Stimulated activated CD8-positive, alpha-beta memory T cell treated with anti-CD3 and anti-CD28 coated beads, Interleukin-15, amount 100 ng/mL, for 1 hour (primary cell): ENCODE measurements around the gene PAXX.

Experiments
- DNase-seq: peaks from one replicate; pipeline ENCODE4 v3.0.0-alpha.2; 2020; ENCODE audit warnings: low read depth

PAXX gene

DNA sequence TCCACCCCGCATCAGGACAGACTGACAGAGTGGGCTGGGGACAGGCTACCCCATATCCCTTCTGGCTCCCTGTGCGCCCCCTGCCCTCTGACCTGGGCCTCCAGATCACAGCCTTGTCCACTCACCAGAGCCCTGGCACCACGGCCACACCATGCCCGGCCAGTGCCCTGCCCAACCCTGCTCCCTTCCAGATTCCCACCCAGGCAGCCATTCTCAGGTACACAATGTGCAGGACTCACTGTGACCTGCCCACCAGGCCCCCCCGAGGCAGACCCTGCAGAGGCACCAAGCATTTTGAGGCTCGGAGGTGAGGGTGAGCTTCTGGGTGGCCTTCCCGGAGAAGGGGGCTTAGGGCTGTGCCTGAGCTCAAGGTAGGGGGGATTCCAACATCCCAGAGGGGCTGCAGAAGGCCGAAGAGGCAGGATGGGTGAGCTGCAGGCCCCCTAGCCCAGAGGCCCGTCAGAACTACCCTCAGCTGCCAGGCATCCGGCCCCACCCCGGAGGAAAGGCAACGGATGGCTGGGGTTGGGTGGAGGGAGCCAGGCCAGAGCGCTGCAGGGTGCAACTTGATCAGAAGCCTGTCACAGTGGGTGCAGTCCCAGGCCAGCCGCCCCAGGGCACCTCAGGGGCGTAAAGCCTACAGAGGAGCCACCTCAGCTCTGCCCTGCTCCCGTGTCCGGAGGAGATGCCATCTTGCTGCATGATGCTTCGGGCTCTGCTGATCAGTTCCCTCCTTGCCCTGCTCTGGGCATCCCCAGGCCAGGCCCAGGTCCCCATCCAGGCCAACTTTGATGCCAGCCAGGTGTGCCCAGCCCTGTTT is 9.8 kb upstream of the PAXX start, which contains the start of gene LCNL1:
Gene LCNL1, plus strand, starts transcription at position 762 of the 820 bp plus-strand sequence. CDS start 594 bp downstream, outside the sequence.
- DNase-seq: no peak

DNA sequence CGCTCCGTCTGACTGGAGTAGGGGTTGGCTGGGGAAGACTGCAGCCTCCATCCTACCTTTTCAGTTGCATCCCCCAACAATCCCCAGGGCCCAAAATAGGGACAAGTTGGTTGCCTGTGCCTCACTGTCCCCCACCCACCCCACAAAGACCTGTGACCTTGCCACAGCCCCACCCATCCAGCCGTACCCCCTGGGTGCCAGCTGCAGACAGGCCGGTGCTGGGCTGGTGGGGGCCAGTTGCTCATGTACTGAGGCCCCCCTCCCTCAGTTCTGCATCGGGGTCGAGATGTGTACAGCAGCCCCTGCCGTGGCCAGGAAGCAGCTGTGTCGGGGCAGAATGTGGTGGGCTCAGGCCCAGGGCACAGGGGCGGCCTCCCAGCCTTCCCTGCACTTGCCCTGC is 9.1 kb upstream of the PAXX start:
- no peak for DNase-seq

DNA sequence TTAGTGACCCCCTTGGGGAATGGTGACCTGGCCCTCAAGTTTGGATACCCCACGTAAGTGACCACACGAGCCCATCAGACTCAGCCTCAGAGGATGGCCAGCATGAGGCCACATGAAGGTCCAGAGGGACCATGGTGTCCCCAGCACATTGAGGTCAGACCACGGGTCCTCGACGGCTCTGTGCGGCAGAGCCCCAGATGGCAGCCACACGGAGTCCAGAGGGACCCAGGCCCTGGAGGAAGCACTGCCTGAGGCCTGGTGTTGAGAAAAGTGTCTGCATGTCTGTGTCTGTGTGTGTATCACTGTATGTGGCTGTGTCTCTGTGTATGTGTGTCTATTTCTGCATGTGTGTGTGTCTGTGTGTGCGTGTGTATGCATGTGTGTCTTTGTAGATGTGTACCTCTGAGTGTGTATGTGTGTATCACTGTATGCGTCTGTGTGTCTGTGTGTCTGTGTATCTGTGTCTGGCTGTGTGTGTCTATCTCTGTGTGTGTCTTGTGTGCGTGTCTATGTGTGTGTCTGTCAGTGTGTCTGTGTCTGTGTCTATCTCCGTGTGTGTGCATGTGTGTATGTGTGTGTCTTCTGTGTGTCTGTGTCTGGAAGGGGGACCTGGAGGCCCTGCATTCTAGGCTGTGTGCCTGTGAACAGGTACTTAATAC is 8.4 kb upstream of the PAXX start:
- no peak for DNase-seq

DNA sequence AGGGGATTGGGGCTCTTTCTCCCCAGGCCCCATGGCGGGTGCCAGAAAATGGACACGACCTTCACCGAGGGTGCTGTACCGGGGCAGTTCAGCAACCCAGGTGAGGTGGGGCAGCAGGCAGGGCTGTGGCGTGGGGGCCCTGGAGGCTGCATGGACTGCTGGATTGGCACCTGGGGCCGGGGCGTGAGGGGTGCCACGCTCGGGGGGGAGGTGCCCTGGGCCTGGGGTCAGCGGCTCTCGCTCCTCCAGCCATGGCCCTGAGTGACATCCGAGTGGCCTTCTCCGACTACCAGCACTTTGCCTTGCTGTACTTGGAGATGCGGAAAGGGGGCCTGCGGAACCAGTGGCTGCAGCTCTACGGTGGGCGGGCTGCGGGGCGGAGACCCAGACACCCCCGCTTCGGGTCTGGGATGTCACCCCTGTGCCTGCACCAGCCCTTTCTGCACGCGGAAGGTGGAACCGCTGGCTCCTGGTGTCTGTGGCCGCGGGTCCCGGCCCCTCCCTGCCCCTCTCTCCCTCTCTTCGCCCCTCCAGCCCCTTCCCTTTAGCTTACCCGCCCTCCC is 7.7 kb upstream of the PAXX start:
- no peak for DNase-seq

DNA sequence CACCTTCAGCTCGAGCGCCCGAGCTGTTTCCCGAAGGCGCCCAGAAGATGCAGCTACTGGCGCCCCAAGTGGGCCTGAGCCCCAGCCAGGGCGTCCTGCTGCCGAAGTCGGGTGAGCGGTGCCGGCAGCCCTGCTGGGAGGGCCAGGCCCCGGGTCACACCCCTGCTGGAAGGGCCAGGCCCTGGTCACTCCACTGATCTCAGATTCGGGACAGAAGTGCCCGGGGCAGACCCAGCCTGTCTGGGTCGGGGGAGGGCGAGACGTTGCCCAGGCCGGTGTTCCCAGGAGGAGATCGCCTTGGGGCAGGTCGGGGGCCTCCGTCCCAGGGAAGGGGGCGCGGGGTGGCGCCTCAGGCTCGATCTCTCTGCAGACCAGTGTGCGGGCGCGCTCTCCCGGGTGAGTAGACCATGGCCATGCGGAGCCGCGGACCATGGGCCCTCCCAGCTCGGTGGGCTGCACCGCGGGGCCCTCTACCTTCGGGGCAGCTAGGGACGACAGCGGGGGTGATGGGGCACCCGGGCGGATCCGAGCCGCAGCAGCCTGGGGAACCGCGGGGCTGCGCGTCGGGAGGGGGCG is 7.1 kb upstream of the PAXX start:
- DNase-seq: no peak

DNA sequence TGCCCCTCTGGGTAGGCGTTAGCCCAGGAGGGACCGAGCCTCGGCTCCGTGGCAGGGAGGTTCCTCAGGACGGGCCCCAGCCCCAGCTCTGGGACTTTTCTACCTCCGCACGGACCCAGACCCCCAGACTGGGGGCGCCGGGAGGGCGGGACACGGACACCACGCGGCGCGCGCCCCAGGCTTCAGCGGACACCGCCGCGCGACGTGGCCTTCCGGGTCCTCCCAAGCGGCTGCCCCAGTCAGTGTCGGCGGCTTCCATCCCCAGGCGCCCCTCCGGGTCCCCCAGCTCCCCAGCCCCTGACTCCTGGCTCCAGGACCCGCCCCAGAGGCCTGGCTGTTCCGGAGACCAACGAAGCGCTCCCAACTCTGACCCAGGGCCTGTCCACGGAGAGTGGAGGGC is 6.4 kb upstream of the PAXX start:
- DNase-seq: no peak

DNA sequence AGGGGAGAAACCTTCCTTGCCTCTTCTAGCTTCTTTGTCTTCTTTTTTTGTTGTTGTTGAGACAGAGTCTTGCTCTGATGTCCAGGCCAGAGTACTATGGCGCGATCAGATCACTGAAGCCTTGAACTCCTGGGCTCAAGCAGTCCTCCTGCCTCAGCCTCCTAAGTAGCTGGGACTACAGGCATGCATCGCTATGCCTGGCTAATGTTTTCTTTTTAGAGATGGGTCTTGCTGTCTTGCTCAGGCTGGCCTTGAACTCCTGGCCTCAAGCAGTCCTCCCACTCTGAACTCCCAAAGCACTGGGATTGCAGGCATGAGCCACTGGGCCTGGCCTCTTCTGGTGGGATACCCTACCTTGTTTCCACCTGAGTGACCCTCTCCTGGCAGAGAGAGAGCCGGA is 3.4 kb upstream of the PAXX start:
- no peak for DNase-seq

DNA sequence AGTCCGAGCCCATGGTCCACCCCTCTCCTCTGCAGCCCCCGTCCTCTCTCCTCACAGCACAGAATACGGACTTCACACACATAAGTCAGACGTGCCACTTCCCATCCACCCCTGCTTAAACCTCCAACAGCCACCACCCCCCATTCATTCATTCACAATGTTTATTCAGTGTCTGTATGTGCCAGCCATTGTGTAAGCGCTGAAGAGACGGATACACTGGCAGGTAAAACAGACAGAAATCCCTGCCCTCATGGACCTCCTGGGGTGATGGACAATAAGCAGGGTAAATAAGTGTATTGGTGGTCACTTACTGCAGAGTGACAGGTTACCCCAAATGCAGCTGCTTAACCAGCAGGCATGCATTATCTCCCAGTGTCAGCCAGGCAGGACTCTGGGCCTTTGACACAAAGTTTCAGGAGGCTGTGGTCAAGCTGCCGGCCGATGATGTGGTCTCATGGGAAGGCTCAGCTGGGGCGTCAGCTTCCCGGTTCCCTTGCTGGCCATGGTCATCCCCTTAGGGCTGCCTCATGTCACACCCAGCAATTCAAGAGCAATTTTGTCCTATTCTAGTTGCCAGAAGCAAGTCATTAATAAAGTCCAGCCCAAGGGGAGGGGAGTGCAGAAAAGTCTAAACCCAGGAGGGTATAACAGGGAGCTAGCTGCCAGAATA is 1.8 kb upstream of the PAXX start:
- no peak for DNase-seq

DNA sequence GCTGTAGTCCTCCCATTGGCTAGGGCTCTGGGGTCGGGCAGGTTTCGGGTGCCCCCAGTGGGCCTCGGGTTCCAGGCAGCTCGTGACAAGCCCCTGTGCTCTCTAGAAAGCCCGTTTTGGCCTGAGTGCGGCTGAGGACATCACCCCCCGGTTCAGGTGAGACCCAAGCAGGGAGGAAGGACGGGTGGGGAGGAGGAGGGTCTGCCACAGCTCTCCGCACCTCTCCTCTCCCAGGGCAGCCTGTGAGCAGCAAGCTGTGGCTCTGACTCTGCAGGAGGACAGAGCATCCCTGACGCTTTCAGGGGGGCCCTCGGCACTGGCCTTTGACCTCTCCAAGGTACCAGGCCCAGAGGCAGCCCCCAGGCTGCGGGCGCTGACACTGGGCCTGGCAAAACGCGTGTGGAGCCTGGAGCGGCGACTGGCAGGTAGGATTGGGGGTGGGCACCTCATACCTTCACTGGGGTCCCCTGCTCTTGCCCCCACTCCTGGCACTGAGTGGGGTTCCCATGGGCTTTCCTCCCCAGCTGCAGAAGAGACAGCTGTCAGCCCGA is 672 bp downstream of the PAXX start:
- DNase-seq: no peak

DNA sequence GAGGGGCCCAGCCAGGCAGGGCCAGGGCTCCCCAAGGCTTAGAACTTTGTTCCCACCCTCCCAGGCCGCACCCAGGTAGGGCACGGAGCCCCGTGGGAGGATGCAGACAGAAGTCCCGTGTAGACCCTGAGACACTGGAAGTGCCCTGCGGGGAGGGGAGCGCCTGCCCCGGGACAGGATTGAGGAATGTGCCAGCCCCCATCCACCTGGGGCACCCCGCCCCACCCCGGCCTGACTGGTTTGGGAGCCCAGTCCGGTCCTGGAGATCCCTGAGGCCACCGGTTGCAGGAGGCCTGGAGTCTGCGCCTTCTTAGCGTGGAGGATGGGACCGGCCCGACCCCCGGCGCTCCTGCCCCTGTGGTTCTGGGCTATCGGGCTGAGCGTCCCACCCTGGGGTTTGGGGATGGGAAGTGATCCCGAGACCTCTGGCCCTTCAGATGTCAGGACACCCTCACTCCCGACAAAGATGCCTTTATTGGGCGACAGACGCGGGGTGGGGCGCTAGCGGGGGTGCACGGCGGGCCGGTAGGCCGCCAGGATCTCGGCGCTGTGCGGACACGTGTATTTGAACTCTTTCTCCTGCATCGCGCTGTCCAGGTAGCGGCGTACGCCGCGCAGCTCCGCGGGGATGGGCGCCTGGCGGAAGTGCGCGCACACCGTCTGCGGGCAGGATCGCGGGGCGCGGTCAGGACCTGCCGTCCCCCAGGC is 2.1 kb downstream of the PAXX start:
- DNase-seq: no peak

DNA sequence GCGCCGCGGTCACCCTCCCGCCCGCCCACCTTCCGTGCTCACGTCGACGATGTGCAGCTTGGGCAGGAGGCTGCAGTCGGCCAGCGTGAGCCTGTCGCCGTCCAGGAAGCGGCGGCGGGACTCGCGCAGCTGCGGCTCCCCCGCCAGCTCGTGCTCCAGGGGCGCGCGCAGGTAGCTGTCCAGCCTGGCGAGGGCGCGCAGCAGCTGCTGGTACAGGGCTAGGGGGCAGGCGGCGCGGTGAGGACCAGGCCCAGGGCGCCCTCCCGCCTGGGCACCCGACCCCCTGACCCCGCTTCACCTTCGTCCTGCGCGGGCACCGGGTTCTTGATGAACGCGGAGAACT is 2.6 kb downstream of the PAXX start:
- no peak for DNase-seq

DNA sequence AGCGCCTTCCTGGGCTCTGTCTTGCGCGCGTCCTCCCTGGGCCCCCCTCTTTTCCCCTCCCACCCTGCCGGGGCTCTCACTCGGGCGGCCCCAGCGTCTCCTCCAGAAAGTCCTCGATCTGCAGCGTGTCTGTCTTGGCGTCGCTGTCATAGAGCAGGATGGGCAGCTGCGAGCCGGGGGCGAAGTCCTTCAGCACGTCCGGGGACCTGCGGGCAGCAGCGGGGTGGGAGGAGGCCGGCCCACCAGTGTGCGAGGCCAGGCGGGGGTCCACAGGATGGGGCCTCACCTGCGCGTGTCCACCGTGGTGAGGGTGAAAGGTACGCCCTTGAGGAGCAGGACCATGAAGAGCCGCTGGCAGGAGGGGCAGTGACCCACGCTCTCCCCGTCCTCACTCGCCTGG is 3.1 kb downstream of the PAXX start:
- no peak for DNase-seq

DNA sequence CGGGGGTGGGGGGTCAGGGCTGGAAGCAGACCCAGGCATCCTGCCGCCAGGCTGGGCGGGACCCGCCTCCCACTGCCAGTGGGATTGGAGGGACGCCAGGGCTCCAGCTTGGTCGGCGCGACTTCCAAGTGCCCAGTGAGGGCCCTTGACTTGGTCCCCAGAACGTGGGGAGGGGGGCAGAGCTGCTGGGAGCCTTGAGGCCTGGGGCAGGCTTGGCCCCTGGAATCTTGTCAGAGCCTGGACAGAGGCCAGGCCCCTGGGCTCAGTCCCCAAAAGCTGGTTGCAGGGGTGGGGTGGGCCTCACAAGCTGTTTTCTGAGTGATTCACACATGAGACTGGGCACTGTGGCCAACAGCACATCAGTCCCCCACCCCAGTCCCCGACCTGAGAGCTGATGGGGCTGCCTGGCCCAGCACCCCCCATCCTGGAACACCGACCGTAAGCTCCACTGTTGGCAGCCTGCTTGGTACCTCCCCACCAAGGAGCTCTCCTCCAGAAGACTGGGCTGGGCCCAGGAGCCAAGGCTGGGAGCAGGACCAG is 3.6 kb downstream of the PAXX start:
- DNase-seq: no peak

DNA sequence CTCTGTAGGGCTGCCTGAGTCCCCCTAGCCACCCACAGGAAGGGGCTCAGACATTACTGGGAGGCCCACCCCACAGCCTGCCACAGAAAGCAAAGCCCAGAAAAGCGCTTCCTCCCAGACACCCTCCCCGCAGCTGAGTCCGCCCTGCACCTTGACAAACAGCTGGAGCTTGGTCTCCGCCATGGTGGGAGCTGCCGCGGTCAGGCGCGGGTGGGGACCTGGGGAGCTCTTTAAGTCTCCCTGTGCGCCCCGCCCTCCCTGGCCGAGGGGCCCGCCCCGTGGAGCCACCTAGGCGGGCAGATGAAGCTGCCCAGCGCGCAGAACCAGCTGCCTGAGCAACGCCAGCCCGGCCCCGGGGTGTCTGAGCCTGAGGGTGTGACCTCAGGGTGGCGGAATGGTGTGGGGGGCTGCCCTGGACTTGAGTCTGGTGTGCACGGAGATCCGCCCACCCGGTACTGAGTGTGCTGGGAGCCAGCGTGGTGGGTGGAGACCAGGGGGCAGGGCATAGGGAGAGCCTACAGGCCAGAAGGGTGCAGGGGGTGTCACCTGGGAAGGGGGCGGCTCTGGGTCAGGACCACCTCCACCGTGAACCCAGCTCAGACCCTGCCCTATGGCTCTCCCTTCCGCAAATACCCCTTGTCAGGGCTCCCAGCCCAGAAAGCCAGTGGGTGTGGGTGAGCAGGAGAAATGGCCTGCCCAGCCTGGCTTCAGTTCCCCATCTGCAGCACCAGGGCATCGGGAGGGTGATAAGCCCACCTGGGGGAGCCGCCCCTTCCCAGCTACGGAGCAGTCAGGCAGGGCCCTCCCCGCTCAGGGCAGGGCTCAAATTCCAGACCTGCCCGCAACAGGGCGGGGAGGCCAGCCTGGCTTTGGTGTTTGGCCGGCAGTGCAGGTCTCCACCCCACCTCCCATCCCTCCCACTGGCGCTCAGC is 4.4 kb downstream of the PAXX start, which contains the start of gene CLIC3:
Gene CLIC3, minus strand, starts transcription at position 208 of the 932 bp plus-strand sequence. Its CDS starts 25 bp downstream, at position 183.
- DNase-seq: no peak

DNA sequence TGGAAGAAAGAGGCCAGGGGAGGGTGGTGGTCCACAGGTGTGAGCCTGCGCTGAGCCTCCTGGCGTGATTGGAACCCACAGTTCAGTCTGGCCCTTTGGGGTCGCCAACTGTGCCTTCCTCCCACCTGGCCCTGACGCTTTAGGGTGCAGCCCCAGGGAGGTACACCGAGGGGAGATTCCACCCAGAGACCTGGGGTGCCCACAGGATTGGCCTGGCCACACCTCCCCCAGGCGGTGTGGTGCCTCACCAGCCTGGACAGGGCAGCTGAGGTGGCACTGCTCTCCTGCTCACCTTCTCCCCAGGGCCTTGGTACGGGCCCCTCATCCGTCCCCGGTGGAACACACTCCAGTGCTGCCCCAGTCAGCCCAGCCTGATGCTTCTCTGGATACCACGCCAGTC is 5.1 kb downstream of the PAXX start:
- no peak for DNase-seq

DNA sequence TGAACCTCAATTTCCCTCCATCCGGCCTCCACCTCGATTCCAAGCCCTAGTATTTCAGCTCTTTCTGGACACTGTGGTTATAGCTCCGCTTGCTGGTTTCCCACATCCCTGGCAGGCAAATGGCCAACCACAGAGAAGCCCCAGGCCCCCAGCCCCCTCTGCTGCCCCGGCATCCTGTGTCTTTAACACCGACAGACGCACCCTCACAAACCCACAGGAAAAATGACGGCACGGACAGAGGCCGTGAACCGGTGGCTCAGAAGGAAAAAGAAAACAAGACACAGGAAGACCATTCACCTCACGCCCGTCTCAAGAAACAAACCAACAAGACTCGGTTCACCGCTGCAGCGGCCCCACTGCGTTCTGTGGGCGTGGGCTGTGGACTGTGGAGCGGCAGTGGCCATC is 5.6 kb downstream of the PAXX start:
- DNase-seq: no peak

DNA sequence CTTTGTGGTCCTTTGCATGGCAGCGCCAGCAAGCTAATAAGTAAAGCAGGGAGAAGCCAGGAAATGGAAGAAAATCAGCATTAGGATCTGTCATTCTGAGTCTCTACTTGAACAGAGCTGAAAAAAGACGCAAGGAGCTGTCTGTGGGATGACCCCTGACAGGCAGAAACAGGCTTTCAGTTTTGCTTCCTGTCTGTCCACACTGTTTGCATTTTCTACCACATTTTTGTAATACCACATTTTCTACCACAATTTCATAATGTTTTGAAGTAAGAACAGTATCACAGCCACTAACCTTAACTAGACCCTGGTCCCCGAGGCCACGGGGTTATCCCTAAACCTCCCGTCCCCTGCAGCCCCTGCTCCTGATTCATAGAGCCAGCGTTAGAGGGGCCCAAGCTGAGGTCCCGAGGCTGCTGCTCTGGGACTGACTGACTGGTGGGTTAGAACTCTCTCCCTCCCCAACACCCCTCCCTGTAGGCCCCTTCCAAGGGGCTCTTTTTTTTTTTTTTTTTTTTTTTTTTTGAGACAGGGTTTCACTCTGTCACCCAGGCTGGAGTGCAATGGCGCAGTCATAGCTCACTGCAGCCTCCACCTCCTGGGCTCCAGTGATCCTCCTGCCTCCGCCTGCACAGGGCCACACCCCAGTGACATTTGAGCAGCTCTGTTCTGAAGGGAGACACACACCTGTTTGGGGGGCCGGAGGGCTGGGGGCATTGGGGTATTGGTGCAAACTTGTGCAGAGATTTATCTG is 8.1 kb downstream of the PAXX start:
- DNase-seq: no peak

DNA sequence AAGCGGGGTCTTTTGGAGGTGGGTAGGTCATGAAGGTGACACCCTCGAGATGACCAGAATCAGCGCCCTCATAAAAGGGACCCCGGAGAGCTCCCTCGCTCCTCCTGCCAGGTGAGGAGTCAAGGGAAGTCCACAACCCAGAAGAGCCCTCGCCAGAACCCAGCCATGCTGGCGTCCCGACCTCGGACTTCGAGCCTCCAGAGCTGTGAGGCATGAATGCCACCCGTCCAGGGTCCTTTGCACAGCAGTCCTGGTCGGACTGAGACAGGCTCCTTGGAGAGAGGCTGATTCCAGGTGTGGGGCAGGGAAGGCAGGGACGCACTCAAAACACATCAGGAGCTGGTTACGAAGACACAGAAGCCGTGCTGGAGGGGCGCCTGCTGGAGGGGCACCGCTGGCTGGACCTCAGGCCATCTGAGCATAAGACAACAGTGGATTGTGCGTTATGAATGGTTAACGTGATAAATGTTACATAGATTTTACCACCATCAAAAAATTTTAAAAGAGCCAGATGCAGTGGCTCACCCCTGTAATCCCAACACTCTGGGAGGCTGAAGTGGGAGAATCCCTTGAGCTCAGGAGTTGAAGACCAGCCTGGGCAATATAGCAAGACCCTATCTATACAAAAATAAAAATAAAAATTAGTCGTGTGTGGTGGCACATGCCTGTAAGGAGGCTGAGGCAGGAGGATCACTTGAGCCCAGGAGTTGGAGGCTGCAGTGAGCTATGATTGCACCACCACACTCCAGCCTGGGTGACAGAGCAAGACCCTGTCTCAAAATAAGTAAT is 9.8 kb downstream of the PAXX start:
- no peak for DNase-seq
